ENCODE data around the gene GRIK1.

GRCh38 chr21:29678626-29679025 lies 261.2 kb downstream of the GRIK1 start:
- no peak for TF ChIP-seq CTCF (conservative IDR thresholded peaks at IDR 0.05)
- no peak for TF ChIP-seq EZH2 (IDR thresholded peaks at IDR 0.05; ENCODE audit: low read depth)

Data from PC-9 (cell line).